ENCODE results near the gene TXNIP. TPM values are rescaled to one million over a fixed set of nuclear protein-coding genes. Genes with fewer than 3 reads are reported as not detected.

The TXNIP gene
- total RNA-seq, 1 experiment from 2014 or later: 23.2 TPM

DNA sequence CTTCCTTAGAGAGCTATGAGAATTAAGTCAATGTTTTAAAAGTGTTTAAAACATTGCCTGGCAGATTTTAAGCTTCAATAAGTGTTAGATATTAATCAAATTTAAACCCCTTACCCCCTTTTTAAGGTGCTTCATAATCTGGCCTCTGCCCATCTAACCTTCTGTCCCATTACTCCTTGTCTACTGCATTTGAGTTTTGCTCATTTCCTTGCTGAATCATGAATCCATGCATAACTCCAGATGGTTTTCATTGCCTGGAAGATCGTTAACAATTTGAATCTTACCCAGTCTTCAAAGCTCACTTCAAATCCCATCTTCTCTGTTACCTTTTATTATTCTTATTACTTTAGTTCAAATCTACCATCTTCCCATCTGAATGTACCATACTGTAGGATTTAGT lies 20.5 kb upstream of the TXNIP start:
- H3K18ac ChIP-seq (ENCODE audit: insufficient read length, low read depth, low read length): no peak overlapping the region
- peaks cover 10% of the 10 kb centered on the region; the same call in 1 of the 2 replicates for H3K27me3 ChIP-seq (ENCODE audit: insufficient read depth, low read length)

More for the DNA sequence above, 20.5 kb upstream of the TXNIP start:
- Histone ChIP-seq H3K23ac (ENCODE audit: insufficient read length, low read depth, low read length) (no peak overlapping the region), H3K23me2 (ENCODE audit: insufficient read length, low read depth, low read length, poor library complexity, severe bottlenecking) (peaks cover 6% of the 10 kb centered on the region), H2AFZ (ENCODE audit: low read length) (no peak overlapping the region), H3K79me1 (ENCODE audit: insufficient read depth, low read depth, low read length, poor library complexity, severe bottlenecking) (no peaks in the 10 kb centered on the region), H4K20me1 (ENCODE audit: control insufficient read depth, insufficient read depth, insufficient read length) (no peaks in the 10 kb centered on the region), H3T11ph (ENCODE audit: low read length) (no peak overlapping the region), H2BK15ac (ENCODE audit: low read depth, low read length) (no peak overlapping the region), H3K4ac (ENCODE audit: low read depth, low read length) (no peak overlapping the region), H3K14ac (ENCODE audit: insufficient read depth, low read length) (no peak overlapping the region), H2BK20ac (ENCODE audit: low read depth, low read length, poor library complexity, severe bottlenecking) (no peak overlapping the region), H2BK120ac (ENCODE audit: low read depth, low read length, poor library complexity, severe bottlenecking) (no peak overlapping the region), H3K9me3 (ENCODE audit: control insufficient read depth, low read depth, low read length) (no peaks in the 10 kb centered on the region), H4K91ac (ENCODE audit: insufficient read length, low read depth, low read length) (no peak overlapping the region), H2BK5ac (ENCODE audit: insufficient read length, low read length) (no peak overlapping the region), H3K27ac (ENCODE audit: insufficient read length, low read depth, low read length) (no peak overlapping the region), H4K5ac (ENCODE audit: insufficient read length, low read depth, low read length) (no peak overlapping the region), H3K79me2 (ENCODE audit: insufficient read depth, low read length) (no peaks in the 10 kb centered on the region), H3K4me2 (ENCODE audit: insufficient read depth, insufficient read length, low read length) (no peak overlapping the region), H2AK5ac (ENCODE audit: insufficient read length, low read length) (no peak overlapping the region), H3K56ac (ENCODE audit: insufficient read length, low read depth, low read length) (no peak overlapping the region), H2BK12ac (ENCODE audit: insufficient read length, low read depth, low read length) (no peak overlapping the region), H3K4me1 (ENCODE audit: insufficient read depth, low read length) (peaks cover 9% of the 10 kb centered on the region; the same call in 1 of the 2 replicates), H3K9ac (ENCODE audit: extremely low read depth, insufficient read length, low read length) (no peak overlapping the region), H4K8ac (replicated peaks; ENCODE audit: insufficient read length, low read depth, low read length) (no peak overlapping the region)
- no peaks in the 10 kb centered on the region for H3K36me3 Mint-ChIP-seq (ENCODE audit: insufficient read depth in 1 of 3, low read depth in 3 of 3)
- no peaks in the 10 kb centered on the region for H3K9me3 Mint-ChIP-seq
- H3K4me3 Mint-ChIP-seq: no peak overlapping the region
- peaks cover 51% of the 10 kb centered on the region for H3K27me3 Mint-ChIP-seq (ENCODE audit: low read depth)
- no CpG with 5 or more reads among the region's 1 CpG for WGBS (ENCODE audit: extremely low coverage, insufficient read length, low lambda C conversion rate)
- H3K4me1 Mint-ChIP-seq: peaks cover 15 to 22% of the 10 kb centered on the region in 2 experiments
- no peak overlapping the region for H3K27ac Mint-ChIP-seq
- no peak for DNase-seq
- TF ChIP-seq, protein P1, sequence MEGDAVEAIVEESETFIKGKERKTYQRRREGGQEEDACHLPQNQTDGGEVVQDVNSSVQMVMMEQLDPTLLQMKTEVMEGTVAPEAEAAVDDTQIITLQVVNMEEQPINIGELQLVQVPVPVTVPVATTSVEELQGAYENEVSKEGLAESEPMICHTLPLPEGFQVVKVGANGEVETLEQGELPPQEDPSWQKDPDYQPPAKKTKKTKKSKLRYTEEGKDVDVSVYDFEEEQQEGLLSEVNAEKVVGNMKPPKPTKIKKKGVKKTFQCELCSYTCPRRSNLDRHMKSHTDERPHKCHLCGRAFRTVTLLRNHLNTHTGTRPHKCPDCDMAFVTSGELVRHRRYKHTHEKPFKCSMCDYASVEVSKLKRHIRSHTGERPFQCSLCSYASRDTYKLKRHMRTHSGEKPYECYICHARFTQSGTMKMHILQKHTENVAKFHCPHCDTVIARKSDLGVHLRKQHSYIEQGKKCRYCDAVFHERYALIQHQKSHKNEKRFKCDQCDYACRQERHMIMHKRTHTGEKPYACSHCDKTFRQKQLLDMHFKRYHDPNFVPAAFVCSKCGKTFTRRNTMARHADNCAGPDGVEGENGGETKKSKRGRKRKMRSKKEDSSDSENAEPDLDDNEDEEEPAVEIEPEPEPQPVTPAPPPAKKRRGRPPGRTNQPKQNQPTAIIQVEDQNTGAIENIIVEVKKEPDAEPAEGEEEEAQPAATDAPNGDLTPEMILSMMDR (conservative IDR thresholded peaks at IDR 0.05): no peak

All from H9 (cell line).